ENCODE measurements around the gene VAPA.

VAPA gene

GRCh38 chr18:9969247-9969646 lies 55.4 kb downstream of the VAPA start:
- Histone ChIP-seq H3K9me2 (ENCODE audit: low read depth, low read length) (no peaks in the 10 kb centered on the region), H3K4me2 (ENCODE audit: low read length) (no peak overlapping the region), H3K4me3 (ENCODE audit: low read depth, low read length, poor library complexity, severe bottlenecking) (no peak overlapping the region), H3K79me2 (ENCODE audit: insufficient read depth, low read length) (no peaks in the 10 kb centered on the region), H3K27ac (ENCODE audit: low read depth, low read length, poor library complexity, severe bottlenecking) (no peak overlapping the region), H3K9ac (ENCODE audit: low read length) (no peak overlapping the region), H4K20me1 (ENCODE audit: insufficient read depth, low read length) (no peaks in the 10 kb centered on the region), H2AFZ (ENCODE audit: low read length) (no peak overlapping the region), H3K9me3 (ENCODE audit: low read length) (no peaks in the 10 kb centered on the region), H3K4me1 (ENCODE audit: insufficient read depth, low read length, severe bottlenecking) (peaks cover 8% of the 10 kb centered on the region), H3F3A (ENCODE audit: insufficient read depth, low read length) (no peaks in the 10 kb centered on the region), H3K36me3 (ENCODE audit: insufficient read depth, low read length) (no peaks in the 10 kb centered on the region), H3K27me3 (ENCODE audit: insufficient read depth, low read length) (peaks cover 6% of the 10 kb centered on the region; the same call in 1 of the 2 replicates)
- TF ChIP-seq CTCF (IDR thresholded peaks at IDR 0.05; ENCODE audit: low read length) (no peak), EZH2 (IDR thresholded peaks at IDR 0.05; ENCODE audit: borderline replicate concordance, low read length) (no peak)

- Histone ChIP-seq H3K79me2 (ENCODE audit: insufficient read depth, low read length) (no peaks in the 10 kb centered on the region), H4K20me1 (ENCODE audit: insufficient read depth, low read length) (no peaks in the 10 kb centered on the region), H3K4me3 (ENCODE audit: low read depth, low read length, poor library complexity, severe bottlenecking) (no peak overlapping the region), H3K27ac (ENCODE audit: low read depth, low read length, poor library complexity, severe bottlenecking) (no peak overlapping the region), H3K27me3 (ENCODE audit: insufficient read depth, low read length) (peaks cover 6% of the 10 kb centered on the region; the same call in 1 of the 2 replicates), H3K4me2 (ENCODE audit: low read length) (no peak overlapping the region), H3K4me1 (ENCODE audit: insufficient read depth, low read length, severe bottlenecking) (peaks cover under 1% of the 10 kb centered on the region), H3K9me2 (ENCODE audit: low read depth, low read length) (no peaks in the 10 kb centered on the region), H3K36me3 (ENCODE audit: insufficient read depth, low read length) (no peaks in the 10 kb centered on the region), H3F3A (ENCODE audit: insufficient read depth, low read length) (no peaks in the 10 kb centered on the region), H3K9me3 (ENCODE audit: low read length) (peaks cover 17% of the 10 kb centered on the region), H3K9ac (ENCODE audit: low read length) (no peak overlapping the region), H2AFZ (ENCODE audit: low read length) (no peak overlapping the region)
- TF ChIP-seq CTCF (IDR thresholded peaks at IDR 0.05; ENCODE audit: low read length) (peak; percentile 92), EZH2 (IDR thresholded peaks at IDR 0.05; ENCODE audit: borderline replicate concordance, low read length) (no peak)
These were observed 57.6 kb downstream of the VAPA start for GRCh38 chr18:9971313-9971920.

- Histone ChIP-seq H3K4me2 (ENCODE audit: low read length) (no peak overlapping the region), H3K9me3 (ENCODE audit: low read length) (peaks cover 17% of the 10 kb centered on the region), H3F3A (ENCODE audit: insufficient read depth, low read length) (no peaks in the 10 kb centered on the region), H3K4me1 (ENCODE audit: insufficient read depth, low read length, severe bottlenecking) (no peaks in the 10 kb centered on the region), H3K79me2 (ENCODE audit: insufficient read depth, low read length) (no peaks in the 10 kb centered on the region), H3K36me3 (ENCODE audit: insufficient read depth, low read length) (no peaks in the 10 kb centered on the region), H2AFZ (ENCODE audit: low read length) (no peak overlapping the region), H4K20me1 (ENCODE audit: insufficient read depth, low read length) (no peaks in the 10 kb centered on the region), H3K9ac (ENCODE audit: low read length) (no peak overlapping the region), H3K4me3 (ENCODE audit: low read depth, low read length, poor library complexity, severe bottlenecking) (no peak overlapping the region), H3K27ac (ENCODE audit: low read depth, low read length, poor library complexity, severe bottlenecking) (no peak overlapping the region), H3K27me3 (ENCODE audit: insufficient read depth, low read length) (peaks cover 6% of the 10 kb centered on the region; the same call in 1 of the 2 replicates), H3K9me2 (ENCODE audit: low read depth, low read length) (no peaks in the 10 kb centered on the region)
- TF ChIP-seq CTCF (IDR thresholded peaks at IDR 0.05; ENCODE audit: low read length) (no peak), EZH2 (IDR thresholded peaks at IDR 0.05; ENCODE audit: borderline replicate concordance, low read length) (no peak)
These were observed 59.7 kb downstream of the VAPA start for GRCh38 chr18:9973470-9973869.

All from OCI-LY1 (cell line).